ENCODE measurements around the gene LRP2.

The LRP2 gene

DNA sequence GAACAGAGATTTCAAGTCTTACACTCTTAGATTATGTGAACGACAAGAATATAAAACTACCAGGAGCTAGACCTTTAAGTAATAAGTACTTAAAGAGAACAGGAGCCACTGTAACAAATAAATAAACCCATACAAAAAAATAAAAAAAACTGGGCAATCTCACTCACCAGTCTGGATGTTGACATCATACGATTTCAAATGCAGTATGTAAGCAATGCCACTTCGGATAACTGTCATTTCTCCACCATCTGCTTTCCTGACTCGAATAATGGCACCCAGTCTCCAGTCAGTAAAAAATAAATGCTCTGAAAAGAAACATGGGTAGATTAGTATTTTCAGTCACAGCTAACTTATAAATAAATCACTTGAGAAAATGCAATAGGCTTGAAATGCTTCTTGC lies 115.1 kb downstream of the LRP2 start:
- DNase-seq (ENCODE audit: low read depth, low spot score), result no peak

DNA sequence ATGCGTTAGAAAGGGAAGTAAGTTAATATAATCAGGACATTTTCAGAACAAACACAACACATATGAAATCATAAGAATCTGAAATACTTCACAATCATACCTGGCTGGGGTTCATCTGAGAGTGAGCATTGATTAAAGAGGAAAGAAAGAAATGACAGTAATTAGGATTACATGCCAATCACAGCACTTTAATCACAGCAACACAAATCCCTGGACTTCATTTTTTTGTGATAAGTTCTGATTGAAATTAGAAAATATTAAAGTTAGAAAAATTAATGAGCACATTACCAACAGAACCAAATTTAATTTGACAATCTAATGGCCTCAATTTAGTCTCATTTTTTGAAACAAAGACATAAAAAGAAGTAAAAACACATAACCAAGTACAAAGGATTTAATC lies 121.9 kb downstream of the LRP2 start:
- DNase-seq (ENCODE audit: low read depth, low spot score), result no peak

DNA sequence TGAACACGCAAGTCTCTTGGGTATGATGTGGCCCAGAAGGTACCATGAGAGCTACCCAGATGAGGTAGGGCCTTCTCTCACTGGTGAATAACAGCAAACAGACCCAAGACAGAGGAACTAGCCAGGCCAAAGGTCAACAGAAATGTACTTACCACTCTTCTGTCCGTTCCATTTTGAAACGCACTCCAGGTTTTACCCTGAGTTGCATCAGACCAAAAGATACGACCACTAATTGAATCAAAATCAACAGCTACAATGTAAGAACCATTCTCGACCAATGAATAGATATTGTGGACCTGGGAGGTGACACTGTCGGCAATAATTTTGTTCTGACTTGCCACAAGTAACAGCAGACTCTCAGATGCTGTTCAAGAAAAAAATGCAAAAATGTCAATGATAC lies 124.4 kb downstream of the LRP2 start:
- no peak for DNase-seq (ENCODE audit: low read depth, low spot score)

DNA sequence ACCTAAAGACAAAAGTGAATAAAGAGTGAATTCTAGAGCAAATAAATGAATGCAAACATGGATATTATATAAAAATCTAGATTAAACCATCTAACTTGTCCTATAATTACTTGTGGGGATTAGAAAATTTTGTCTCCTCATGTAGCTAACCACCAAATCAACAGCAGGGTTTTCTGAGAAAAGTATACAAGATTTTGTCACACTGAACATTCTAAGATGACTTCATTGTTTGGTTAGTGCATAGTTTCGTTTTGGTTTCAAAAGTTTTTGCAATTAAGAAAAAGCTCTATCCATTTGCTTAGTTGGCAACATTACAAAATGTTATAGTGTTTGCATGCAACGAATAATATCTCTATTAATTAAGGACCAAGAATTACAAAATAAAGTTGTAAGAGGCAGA lies 125.0 kb downstream of the LRP2 start:
- DNase-seq (ENCODE audit: low read depth, low spot score), result no peak

DNA sequence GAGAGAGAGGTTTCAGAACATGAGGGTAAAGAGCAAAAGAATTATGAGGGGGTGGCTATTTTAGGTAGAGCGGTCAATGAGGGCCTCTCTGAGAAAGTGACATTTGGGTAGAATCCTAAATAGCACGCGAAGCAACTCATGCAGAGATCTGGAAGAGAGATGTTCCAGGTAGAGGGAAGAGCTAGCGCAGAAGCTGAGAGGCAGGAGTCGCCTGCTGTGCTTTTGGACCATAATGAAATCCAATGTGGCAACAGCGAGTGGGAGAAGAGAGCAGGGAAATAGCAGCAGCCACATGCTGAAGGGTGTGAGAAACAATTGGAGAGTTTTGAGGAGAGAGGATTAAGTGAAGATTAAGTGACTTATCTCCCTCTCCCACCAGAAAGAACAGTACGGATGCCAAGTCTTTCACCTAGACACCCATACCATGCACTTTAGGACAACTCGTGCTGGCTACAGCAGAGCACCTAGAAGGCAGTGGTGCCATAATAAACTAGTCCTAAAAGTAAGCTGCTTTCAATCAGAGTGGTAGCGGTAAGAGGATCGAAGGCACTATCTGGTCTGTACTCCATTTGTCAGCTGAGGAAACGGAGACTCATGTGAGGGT lies 129.7 kb downstream of the LRP2 start:
- DNase-seq (ENCODE audit: low read depth, low spot score), result no peak

DNA sequence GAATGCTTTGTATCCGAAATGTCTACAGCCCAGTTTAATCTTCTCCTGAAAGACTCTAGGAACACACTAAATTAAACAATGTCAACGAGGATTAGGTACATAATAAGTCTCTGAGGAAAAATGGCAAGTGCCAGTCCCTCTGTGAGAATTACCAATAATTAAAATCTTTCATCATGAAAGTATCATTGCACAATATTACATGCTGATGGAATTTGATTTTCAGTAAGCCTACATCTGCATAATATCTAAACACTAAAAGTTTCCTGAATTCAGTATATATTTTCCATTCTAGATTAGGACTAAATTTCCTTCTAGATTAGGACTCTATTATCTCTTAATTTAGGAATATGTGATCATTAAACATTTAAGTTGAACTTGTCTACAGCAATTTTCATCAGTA lies 132.1 kb downstream of the LRP2 start:
- DNase-seq (ENCODE audit: low read depth, low spot score), result no peak

DNA sequence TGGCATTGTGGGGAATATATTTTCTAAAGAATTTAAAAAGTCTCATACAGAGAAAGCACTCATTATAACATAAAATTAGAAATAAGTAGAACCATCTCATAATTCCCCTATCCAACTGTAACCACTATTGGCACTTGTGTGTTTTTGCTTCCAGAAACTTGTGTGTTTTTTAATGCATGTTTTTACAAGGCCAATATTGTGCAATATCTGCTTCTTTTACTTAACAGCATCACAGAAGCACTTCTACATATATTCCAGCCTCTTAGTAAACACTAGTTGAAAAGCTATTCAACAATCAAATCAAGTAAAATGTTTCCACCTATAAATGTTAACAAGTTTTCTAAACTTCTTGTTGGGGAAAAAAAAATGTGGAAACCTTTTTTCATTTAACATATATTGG lies 132.7 kb downstream of the LRP2 start:
- no peak for DNase-seq (ENCODE audit: low read depth, low spot score)

DNA sequence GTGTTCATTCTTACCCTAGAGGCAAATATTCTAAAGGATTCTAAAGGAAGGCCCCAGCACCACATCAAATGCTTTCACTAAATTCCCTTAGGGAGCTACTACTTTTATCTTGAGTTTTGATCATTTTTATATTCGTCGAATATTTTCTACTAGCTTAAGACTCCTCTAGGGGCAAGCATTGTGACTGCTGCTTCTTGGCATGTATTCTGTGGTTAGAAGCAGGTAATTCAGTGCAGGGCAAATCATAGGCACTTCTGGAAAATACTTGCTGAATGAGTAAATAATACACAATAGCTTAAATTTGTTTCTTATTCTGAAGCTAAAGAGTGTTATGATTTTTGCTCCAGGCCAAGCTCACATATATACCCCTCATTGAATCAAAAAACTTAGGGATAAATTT lies 136.4 kb downstream of the LRP2 start:
- DNase-seq (ENCODE audit: low read depth, low spot score), result no peak

DNA sequence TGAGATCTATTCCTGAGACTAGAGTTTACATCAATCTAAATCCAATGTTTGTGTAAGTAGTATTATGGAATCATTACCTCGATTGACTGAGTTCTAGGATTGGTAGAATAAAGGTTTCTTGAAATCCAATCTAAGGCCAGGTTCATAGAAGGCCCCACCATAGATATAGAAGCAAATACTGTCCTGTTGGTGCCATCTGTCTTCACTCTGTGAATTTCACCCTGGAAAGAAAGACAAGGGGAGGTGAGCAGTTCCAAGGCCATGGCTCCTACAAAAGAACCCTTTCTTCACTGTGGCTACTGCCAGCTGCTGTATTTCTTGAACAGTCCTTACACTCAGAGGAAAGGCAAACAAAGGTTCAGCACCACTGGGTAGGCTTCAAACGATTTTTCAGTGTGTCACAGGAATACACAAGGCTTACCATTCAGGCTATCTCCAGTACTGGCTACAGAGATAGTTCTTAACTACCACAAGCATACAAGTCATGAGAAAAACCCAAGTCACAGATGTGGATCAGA lies 137.0 kb downstream of the LRP2 start:
- DNase-seq (ENCODE audit: low read depth, low spot score), result no peak

DNA sequence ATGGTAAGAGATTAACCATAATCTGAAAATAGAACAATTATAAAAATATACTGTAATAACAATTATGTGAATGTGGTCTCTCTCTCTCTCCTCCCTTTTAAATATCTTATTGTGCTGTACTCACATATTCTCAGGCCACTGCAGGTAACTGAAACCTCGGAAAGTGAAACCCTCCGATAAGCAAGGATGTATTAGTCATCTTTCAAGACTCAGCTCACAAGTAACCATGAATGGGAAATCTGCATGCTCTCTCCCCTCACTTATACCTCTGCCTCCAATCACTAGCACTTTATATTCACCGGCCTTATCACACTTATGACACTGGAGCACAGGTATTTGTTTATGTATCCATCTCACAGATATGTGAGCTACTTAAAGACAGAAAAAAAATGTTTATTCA lies 139.7 kb downstream of the LRP2 start:
- DNase-seq (ENCODE audit: low read depth, low spot score), result no peak

DNA sequence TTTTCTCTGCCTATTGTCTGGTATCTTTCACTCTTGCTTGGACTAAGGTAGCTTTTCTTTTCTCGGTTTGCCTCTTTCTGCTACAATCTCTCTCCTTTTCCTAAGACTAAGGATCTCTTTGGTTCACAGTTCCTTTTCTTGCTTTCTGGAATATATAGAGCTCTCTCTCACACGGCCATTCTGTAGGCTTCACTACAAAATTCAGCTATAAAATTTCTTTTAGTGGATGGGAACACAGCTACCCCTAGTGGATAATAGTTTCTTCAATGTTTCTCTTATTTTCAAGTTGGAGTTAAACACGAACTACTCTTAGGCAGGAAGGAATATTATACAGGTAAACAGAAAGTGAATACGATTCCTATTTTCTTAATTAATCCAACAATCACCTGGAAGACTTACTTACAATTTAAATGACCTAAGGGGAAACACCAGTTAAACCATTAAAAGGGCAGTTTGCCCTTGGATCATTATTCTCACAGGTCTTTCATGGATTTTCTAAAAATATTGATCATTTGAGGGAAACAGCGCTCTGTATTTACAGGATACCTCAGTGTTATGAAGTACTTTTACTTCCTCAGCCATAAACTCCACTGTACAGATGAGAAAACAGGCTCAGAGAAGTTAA lies 140.5 kb downstream of the LRP2 start:
- no peak for DNase-seq (ENCODE audit: low read depth, low spot score)

DNA sequence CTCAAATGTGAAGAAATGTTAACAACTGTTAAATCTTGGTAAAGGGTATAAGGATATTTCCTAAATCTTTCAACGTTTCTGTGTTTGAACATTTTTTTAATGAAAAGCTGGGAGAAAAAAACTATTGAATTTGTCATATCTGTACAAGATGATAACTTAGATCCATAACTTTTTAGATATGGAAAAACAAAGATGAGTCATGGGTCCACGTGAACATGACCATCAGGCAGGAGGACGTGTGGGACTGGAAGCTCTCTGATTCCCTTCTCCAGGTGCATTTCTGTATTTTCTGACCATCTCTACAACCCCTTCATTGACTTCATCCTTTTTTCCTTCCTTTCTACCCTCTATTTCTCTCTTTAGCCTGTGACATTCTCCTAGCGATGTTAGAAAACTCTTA lies 151.4 kb downstream of the LRP2 start:
- no peak for DNase-seq (ENCODE audit: low read depth, low spot score)

DNA sequence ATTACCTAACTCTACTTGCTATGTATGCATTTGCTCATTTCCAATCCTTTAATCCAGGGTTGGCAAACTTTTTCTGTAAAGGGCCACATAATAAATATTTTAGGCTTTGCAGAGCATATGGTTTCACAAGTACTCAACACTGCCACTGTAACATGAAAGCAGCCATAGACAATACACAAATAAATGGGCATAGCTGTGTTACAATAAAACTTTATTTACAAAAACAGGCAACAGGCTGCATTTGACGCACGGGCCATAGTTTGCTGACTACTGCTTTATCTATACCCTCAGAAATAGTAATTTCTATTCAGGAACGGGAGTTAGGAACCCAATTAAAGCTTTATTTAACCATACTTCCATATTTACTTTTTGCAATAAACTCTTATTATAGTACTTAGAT lies 154.3 kb downstream of the LRP2 start:
- no peak for DNase-seq (ENCODE audit: low read depth, low spot score)

DNA sequence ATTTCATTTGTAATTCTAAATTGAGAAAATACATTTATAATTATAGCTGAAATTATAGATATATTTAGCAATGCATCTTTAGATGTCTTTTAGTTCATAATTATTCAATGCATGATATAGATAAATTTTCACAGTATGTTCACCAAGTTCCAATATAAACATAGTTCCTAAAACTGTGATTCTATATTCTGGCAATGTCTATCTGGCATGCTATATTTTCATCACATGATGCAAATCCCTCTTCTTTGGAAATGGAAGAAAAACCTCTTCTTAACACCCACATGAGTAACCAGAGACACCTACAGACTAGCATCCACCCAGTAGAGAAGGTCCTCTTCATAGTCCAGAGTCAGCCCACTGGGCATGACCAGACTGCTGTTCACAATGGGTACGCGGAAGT lies 157.2 kb downstream of the LRP2 start:
- DNase-seq (ENCODE audit: low read depth, low spot score), result no peak

DNA sequence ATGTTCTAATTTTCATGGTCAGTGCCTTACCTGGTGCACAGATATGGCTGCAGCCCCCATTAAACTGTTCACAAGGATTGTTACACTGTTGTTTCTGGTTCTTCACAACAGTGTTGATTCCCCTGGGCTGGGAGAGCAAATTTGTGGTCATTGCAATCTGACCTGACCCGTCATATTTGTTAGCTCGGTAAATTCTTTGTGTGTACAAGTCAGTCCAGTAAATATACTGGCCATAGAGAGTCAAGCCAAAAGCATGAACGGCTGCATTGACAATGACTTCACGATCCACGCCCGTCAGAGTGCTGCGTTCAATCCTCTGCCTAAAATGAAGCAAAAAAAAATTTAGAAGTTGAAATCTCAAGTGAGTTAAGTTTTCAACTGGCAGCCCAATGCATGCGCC lies 158.4 kb downstream of the LRP2 start:
- DNase-seq (ENCODE audit: low read depth, low spot score), result no peak

DNA sequence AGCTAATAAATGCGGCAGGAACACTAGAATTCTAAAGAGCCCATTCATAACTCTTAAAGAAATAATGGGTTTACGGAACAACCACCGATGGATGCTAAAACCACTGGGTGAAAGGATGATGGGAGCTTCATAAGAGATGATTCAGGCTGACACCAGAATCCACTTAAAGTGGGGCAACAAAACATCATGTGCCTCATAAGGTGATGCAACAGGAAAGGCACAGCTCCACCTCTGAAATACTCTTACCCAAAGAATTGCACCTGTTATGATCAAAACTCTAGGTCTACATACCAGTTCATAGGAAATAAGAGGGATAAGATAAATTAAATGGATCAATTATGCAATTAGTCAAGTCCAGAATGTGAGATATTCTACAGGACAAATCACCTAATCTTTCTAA lies 161.6 kb downstream of the LRP2 start:
- no peak for DNase-seq (ENCODE audit: low read depth, low spot score)

DNA sequence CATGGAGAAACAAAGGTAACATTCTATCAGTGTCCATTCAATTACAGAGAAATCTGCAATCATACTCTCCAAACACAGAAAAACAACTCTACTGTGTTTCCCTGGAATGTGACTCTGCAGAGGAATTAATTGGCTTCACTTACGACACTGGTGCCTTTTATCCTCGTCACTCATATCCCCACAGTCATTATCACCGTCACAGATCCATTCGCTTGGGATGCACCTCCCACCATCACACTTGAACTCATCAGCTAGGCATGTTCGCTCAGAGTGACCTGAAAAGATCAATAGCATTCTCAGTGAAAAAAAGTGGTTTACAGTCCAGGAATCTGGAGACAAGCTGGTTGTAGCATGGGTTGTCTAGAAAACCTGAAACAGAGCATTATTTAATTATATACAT lies 168.7 kb downstream of the LRP2 start:
- no peak for DNase-seq (ENCODE audit: low read depth, low spot score)

DNA sequence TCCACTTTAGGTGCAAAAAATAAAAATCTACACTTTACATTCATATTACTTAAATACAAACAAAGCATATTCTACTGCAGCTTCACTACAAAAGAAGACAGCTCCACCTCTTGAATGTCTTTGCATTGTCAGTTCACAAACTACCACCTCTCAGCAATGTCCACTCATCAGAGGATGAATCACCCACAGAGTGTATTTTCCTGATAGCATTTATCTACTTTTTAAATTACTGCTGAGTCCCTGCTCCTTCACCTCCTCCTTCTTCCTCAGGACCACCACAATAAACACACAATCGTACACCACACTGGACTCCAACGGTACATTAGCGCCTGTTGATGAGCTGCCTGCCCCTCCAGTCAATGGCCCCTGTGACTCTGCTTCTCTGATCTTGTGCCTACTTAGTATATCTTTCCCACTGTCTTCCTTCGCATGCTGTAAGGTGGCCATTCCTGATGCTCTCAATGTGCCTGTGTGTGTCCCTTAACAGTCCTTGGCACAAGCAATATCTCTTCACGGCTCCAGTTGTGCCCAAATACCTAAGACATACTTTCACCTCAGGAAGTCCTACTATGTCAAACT lies 172.0 kb downstream of the LRP2 start:
- no peak for DNase-seq (ENCODE audit: low read depth, low spot score)

DNA sequence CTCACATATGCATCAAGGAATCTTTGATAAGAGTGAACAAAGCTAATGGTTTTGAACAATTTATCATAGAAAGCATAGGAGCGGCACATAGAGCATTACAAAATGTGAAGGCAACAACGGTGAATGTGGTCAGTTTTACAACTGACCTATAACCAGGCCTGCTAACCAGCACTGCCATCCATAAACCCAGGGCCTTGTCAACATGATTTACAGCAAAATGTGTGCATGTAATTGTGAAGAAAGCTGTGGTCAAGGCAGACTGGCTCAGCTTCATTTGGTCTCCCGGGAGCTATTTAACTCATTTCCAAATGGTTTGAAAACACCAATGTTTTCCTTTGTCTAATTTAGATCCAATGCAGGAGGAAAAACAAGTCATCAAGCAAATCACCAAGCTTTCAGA lies 173.2 kb downstream of the LRP2 start:
- DNase-seq (ENCODE audit: low read depth, low spot score), result no peak

DNA sequence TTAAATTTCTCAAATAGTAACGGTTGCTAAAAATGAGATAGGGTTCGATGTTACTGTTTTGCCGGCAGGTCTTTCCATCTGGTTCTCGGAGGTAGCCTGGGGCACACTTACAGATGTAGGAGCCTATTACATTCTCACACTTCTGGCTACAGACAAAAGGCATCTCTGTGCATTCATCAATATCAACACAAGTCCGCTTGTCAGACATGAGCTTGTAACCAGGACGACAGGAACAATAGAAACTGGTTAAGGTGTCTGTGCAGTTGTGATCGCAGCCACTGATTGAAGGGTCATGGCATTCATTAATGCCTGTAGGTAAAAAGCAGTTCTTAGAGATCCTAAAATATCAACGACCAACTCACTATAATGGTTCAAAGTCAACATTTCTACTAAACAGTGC lies 176.6 kb downstream of the LRP2 start:
- DNase-seq (ENCODE audit: low read depth, low spot score), result no peak

DNA sequence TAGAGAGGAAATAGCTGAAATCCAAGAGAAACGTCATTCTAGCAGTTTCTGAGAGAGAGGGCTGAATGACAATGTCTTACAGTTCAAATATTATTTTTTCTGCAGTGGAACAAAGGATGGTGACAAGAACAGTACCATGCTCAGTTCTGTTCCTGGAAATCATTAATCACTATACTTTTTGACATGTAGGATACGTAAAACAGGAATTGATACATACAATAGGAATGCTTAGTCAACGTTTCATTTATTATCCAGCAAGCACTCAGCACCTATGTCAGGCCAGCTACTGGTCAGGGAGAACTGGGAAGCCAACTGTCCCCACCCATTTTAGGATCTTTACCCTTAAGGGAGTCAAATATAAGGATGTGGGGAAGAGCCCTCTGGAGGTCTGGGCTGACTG lies 178.3 kb downstream of the LRP2 start:
- no peak for DNase-seq (ENCODE audit: low read depth, low spot score)

DNA sequence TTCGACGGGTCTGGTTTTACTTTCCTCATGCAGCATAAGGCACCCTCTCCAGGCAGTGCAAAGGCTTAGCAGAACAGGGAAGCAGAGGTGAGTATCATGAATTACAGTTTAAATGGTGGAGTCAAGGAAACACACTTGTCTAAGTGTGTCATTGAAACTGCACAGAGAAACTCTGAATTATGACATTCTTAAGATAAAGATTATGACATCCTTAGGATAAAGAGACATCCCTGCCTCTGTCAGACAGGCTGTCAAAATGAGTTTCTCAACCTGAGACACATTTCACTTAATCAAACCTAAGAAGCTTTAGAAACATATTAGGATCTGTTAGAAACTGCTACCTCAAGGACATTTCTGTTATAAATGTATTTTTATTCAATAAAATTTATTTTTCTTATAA lies 179.8 kb downstream of the LRP2 start:
- no peak for DNase-seq (ENCODE audit: low read depth, low spot score)

DNA sequence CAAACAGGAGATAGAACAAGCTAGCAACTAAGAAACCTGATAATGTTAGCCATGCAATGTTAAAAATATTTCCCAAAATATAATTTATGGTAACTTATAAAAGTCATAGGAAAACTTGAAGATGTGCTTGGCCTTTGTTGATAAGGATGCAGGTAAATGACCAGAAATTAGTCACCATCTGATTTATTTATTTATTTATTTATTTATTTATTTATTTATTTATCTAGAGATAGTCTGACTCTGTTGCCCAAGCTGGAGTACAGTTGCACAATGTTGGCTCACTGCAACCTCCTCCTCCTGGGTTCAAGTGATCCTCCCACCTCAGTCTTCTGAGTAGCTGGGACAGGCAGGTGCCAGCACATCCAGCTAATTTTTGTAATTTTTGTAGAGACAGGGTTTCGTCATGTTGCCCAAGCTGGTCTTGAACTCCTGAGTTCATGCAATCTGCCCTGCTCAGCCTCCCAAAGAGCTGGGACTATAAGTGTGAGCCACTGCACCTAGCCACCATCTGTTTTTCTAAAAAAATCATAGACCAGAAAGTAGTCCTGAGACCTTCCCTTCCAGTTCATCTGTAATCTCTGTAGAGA lies 183.4 kb downstream of the LRP2 start:
- DNase-seq (ENCODE audit: low read depth, low spot score), result no peak

All from smooth muscle cell of the brain vasculature (primary cell).